Kidney (tissue), 14 donors: ENCODE results near the gene PALLD. TPM values are rescaled to one million over a fixed set of nuclear protein-coding genes. Genes with fewer than 3 reads are reported as not detected.

Experiments used
- DNase-seq, 5 donors: peaks; one replicate each; pipeline ENCODE4 v3.0.0-alpha.2; 2013 to 2020
- FAIRE-seq: peaks from 2 replicates; lab custom pipeline; 2012; peaks lifted over from hg19 to GRCh38; lab: Jason Lieb, UNC
- H3K27ac ChIP-seq, 2 donors: one replicate each; pipeline ENCODE4 v1.7.0; 2013; ENCODE audit warnings: low read depth in 2 of 2, low read length in 2 of 2, inconsistent platforms in 1 of 2
- H3K27me3 ChIP-seq: one replicate; pipeline ENCODE4 v1.7.1; 2013; ENCODE audit warnings: low read length, inconsistent platforms; ENCODE audit not compliant: control insufficient read depth, insufficient read depth
- H3K36me3 ChIP-seq, 3 donors: one replicate each; pipeline versions ENCODE4 v1.7.0 to v1.7.1; 2013; ENCODE audit warnings: low read length in 3 of 3, control low read depth in 1 of 3, inconsistent platforms in 1 of 3; ENCODE audit not compliant: insufficient read depth in 3 of 3, control insufficient read depth in 2 of 3
- H3K4me1 ChIP-seq, 3 donors: one replicate each; pipeline versions ENCODE4 v1.7.0 to v1.7.1; 2013; ENCODE audit warnings: low read length in 3 of 3, inconsistent platforms in 1 of 3, low read depth in 1 of 3; ENCODE audit not compliant: control insufficient read depth in 2 of 3, insufficient read depth in 2 of 3
- H3K4me3 ChIP-seq, 3 donors: one replicate each; pipeline versions ENCODE4 v1.7.0 to v1.8.1; 2013; ENCODE audit warnings: low read length in 3 of 3, control low read depth in 1 of 3, inconsistent platforms in 1 of 3
- H3K9ac ChIP-seq, 3 donors: one replicate each; pipeline versions ENCODE4 v1.7.0 to v1.7.1; 2013; ENCODE audit warnings: low read length in 3 of 3, control low read depth in 1 of 3, inconsistent platforms in 1 of 3
- H3K9me3 ChIP-seq, 3 donors: one replicate each; pipeline versions ENCODE4 v1.7.0 to v1.7.1; 2013; ENCODE audit warnings: low read length in 3 of 3, control low read depth in 1 of 3, inconsistent platforms in 1 of 3; ENCODE audit not compliant: control insufficient read depth in 2 of 3, insufficient read depth in 1 of 3
- intact Hi-C: fragments of 100-400 bp; cut with DNase I; formaldehyde crosslinking; loops from one replicate; pipeline ENCODE4 v1.11.1; 2022
- polyA plus RNA-seq: library from polyadenylated mRNA; stranded (reverse); fragments of 350-450 nt; fragmentation: Illumina TruSeq; extraction: RNeasy Lipid Tissue Mini Kit (QIAGEN cat#74804); gene quantifications from one replicate; pipeline ENCODE4 v1.2.3, GENCODE V29; 2014; ENCODE audit warnings: low read depth, low replicate concordance; ENCODE audit not compliant: insufficient read depth
- total RNA-seq: library from RNA; stranded (reverse); fragmentation: NEBNext Ultra II Directional; extraction: Animal tissue kit (Norgen Biotek cat#: 25700); gene quantifications from one replicate; pipeline ENCODE4 v1.2.1, GENCODE V29; 2021
- TF ChIP-seq, protein P1 (sequence below): IDR thresholded peaks from 3 replicates; pipeline ENCODE4 v1.5.1; 2012; ENCODE audit warnings: mild to moderate bottlenecking, moderate library complexity, borderline replicate concordance; ENCODE audit not compliant: insufficient read depth; ENCODE audit errors: extremely low read depth
- donor health status: control.
- donor health status: control.
- donor health status: control.
- donor health status: control.
- donor health status: control.
- donor health status: DM: yes; HTN: yes; CAD: no.
- donor health status: Normal renal cell carcinoma (clear cell type).

PALLD gene
- total and polyA plus RNA-seq, 2 donors from 2014 or later, result 43.4 to 120 TPM

DNA sequence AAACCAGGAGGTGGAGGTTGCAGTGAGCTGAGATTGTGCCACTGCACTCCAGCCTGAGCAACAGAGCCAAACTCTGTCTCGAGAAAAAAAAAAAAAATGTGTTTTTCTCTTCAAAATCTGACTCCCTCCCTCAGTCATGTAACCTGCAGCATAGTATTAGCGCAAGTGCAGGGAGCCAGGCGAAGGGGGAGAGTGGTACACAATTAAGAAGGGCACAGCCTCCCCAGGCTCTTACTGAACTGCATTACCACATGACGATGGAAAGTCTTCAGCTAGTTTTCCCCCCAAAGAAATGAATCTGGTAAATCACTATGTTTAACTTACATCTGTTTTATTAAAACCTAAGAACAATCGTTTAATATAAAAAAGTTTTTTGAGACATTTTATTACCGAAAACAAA, 32.4 kb downstream of the PALLD start:
- Histone ChIP-seq H3K4me1 (no peaks in the 10 kb centered on the region), H3K27me3 (no peaks in the 10 kb centered on the region), H3K4me3 (no peak overlapping the region), H3K9ac (no peak overlapping the region), H3K27ac (no peak overlapping the region), H3K36me3 (no peaks in the 10 kb centered on the region), H3K9me3 (no peaks in the 10 kb centered on the region)
- DNase-seq, result no peak
- no peak for FAIRE-seq
- intact Hi-C loops, result no loop called here
- TF ChIP-seq, protein P1, sequence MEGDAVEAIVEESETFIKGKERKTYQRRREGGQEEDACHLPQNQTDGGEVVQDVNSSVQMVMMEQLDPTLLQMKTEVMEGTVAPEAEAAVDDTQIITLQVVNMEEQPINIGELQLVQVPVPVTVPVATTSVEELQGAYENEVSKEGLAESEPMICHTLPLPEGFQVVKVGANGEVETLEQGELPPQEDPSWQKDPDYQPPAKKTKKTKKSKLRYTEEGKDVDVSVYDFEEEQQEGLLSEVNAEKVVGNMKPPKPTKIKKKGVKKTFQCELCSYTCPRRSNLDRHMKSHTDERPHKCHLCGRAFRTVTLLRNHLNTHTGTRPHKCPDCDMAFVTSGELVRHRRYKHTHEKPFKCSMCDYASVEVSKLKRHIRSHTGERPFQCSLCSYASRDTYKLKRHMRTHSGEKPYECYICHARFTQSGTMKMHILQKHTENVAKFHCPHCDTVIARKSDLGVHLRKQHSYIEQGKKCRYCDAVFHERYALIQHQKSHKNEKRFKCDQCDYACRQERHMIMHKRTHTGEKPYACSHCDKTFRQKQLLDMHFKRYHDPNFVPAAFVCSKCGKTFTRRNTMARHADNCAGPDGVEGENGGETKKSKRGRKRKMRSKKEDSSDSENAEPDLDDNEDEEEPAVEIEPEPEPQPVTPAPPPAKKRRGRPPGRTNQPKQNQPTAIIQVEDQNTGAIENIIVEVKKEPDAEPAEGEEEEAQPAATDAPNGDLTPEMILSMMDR, result no peak

DNA sequence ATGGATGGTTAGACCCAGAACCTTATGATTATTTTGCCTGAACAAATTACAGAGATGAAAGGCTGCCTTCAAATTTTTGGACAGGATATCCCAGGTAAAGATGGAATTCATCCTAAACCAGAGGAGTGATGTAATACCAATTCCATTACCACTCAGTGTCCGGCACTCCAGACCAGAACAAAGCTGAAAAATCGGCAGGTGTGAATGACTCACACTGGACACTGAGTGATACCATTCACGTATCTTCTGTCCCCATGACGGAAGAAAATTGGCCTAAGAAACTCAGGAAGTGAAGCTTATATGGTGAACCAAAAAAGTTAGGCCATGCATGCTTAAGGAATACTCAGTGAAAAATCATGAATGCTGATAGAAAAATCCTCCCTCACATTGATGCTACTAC, 34.5 kb downstream of the PALLD start:
- DNase-seq, result no peak
- intact Hi-C loops, result no loop called here
- Histone ChIP-seq H3K4me3 (no peak overlapping the region), H3K9me3 (no peaks in the 10 kb centered on the region), H3K27ac (no peak overlapping the region), H3K27me3 (no peaks in the 10 kb centered on the region), H3K9ac (no peak overlapping the region), H3K4me1 (no peaks in the 10 kb centered on the region), H3K36me3 (no peaks in the 10 kb centered on the region)
- TF ChIP-seq, protein P1, result no peak
- no peak for FAIRE-seq

DNA sequence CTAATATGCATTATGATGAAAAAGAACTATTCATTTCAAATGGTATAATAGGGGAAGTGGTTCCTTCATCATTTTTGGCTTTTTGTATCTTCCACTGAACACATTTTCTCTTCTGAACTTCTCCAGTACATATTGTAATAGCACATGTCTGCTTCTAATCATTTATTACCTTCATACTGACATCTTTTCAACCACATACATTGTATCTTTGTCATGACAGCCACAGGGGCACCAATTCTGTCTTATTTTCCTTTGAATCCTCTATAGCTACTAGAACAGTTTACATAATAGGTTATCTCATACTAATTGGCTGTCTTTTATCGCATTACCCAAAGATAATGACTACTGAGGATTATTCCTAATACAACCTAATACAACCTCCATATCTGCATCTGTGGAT, 37.7 kb downstream of the PALLD start:
- TF ChIP-seq, protein P1, result no peak
- no peak for FAIRE-seq
- no peaks in the 10 kb centered on the region for H3K27me3 ChIP-seq

DNA sequence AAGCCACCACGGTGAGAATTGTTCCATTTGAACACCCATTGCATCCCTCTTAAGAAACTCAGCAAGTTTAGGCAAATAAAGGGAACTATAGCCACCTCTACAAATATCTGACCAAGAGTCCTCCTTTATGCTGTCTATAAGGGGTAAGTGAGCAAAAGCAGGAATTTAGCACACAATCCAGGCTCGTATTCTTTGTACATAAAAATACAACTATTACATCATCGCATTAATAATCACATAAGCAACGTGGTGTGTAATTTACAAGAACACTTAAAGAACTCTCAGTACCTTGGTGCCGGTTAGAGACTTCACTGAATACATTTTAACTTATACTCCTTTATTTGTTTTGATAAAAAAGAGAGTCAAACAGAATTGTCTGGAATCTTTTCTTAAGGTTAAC, 38.8 kb downstream of the PALLD start:
- intact Hi-C loops, result no loop called here

More for the DNA sequence above, 37.7 kb downstream of the PALLD start:
- H3K9ac ChIP-seq, result no peak overlapping the region
- H3K9me3 ChIP-seq, result no peaks in the 10 kb centered on the region
- H3K4me1 ChIP-seq, result no peaks in the 10 kb centered on the region
- no peaks in the 10 kb centered on the region for H3K36me3 ChIP-seq
- DNase-seq, result no peak
- no peak overlapping the region for H3K4me3 ChIP-seq
- intact Hi-C loops, result no loop called here
- H3K27ac ChIP-seq, result no peak overlapping the region

More for the DNA sequence above, 38.8 kb downstream of the PALLD start:
- no peak overlapping the region for H3K27ac ChIP-seq
- TF ChIP-seq, protein P1, result no peak
- no peak overlapping the region for H3K9ac ChIP-seq
- FAIRE-seq (no peak), DNase-seq (no peak)
- no peaks in the 10 kb centered on the region for H3K4me1 ChIP-seq
- no peaks in the 10 kb centered on the region for H3K27me3 ChIP-seq
- no peak overlapping the region for H3K4me3 ChIP-seq
- no peaks in the 10 kb centered on the region for H3K36me3 ChIP-seq
- no peaks in the 10 kb centered on the region for H3K9me3 ChIP-seq
